ENCODE data around the gene PADI6. TPM values are rescaled to one million over a fixed set of nuclear protein-coding genes. Genes with fewer than 3 reads are reported as not detected.

PADI6 gene
- total RNA-seq, 1 experiment from 2014 or later: not detected

DNA sequence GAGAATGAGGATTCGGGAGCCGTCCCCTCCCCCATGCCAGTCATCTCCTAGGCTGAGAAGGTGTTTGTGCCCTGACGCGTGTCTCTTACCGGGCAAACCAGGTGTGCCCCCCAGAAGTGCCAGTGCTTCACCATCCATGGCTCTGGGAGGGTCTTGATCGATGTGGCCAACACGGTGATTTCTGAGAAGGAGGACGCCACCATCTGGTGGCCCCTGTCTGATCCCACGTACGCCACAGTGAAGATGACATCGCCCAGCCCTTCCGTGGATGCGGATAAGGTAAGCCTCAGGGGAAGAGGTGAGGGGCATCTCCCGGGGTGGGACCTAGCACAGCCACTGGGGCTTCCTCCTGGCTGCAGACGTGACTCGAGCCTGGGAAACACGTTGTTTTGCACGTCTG lies 959 bp downstream of the PADI6 start:
- intact Hi-C loops (cut with micrococcal nuclease): no loop called here
- Mint-ChIP-seq H3K4me3 (ENCODE audit: unreplicated experiment) (no peak overlapping the region), H3K27ac (ENCODE audit: low read depth, unreplicated experiment) (no peak overlapping the region), H3K4me1 (ENCODE audit: insufficient read depth, unreplicated experiment) (peaks cover 16% of the 10 kb centered on the region), H3K27me3 (ENCODE audit: insufficient read depth, unreplicated experiment) (no peaks in the 10 kb centered on the region), H3K36me3 (ENCODE audit: insufficient read depth, unreplicated experiment) (no peaks in the 10 kb centered on the region), H3K9me3 (ENCODE audit: unreplicated experiment) (no peaks in the 10 kb centered on the region)
- CTCF ChIA-PET: no interaction called here
- no TSS peak for BruUV-seq (replicated peaks)
- no peak for DNase-seq (ENCODE audit: unreplicated experiment)
- TF ChIP-seq, protein P1, sequence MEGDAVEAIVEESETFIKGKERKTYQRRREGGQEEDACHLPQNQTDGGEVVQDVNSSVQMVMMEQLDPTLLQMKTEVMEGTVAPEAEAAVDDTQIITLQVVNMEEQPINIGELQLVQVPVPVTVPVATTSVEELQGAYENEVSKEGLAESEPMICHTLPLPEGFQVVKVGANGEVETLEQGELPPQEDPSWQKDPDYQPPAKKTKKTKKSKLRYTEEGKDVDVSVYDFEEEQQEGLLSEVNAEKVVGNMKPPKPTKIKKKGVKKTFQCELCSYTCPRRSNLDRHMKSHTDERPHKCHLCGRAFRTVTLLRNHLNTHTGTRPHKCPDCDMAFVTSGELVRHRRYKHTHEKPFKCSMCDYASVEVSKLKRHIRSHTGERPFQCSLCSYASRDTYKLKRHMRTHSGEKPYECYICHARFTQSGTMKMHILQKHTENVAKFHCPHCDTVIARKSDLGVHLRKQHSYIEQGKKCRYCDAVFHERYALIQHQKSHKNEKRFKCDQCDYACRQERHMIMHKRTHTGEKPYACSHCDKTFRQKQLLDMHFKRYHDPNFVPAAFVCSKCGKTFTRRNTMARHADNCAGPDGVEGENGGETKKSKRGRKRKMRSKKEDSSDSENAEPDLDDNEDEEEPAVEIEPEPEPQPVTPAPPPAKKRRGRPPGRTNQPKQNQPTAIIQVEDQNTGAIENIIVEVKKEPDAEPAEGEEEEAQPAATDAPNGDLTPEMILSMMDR (IDR thresholded peaks at IDR 0.05; ENCODE audit: unreplicated experiment): no peak
- POLR2A ChIA-PET: no interaction called here

DNA sequence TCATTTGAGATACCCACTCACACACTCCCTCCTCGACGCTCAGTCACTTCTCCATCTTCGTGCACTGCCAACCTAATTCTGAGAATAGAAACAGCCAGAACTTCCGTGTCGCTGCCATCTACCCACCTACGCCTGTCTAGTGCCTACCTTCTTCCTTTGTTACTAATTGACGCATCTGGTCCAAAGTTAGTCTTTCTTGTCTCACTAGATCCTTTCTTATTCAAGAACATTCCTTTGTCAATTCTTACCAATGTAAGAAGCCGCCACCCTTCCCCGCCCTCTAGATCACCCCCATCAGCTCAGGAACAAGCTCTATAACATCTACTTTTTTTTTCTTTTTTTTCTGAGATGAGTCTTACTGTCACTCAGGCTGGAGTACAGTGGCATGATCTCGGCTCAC lies 3.7 kb downstream of the PADI6 start:
- H3K4me3 Mint-ChIP-seq (ENCODE audit: unreplicated experiment): no peak overlapping the region
- H3K4me1 Mint-ChIP-seq (ENCODE audit: insufficient read depth, unreplicated experiment): peaks cover under 1% of the 10 kb centered on the region
- H3K36me3 Mint-ChIP-seq (ENCODE audit: insufficient read depth, unreplicated experiment): no peaks in the 10 kb centered on the region
- no TSS peak for BruUV-seq (replicated peaks)
- intact Hi-C loops (cut with micrococcal nuclease): no loop called here
- ChIA-PET CTCF (no interaction called here), POLR2A (interaction anchor here (0.7 kb wide), 1 partner anchor 30 kb away, joined by 3 read pairs; no protein-coding TSS in a partner anchor)
- H3K9me3 Mint-ChIP-seq (ENCODE audit: unreplicated experiment): no peaks in the 10 kb centered on the region
- no peak overlapping the region for H3K27ac Mint-ChIP-seq (ENCODE audit: low read depth, unreplicated experiment)
- H3K27me3 Mint-ChIP-seq (ENCODE audit: insufficient read depth, unreplicated experiment): no peaks in the 10 kb centered on the region
- DNase-seq (ENCODE audit: unreplicated experiment): no peak
- TF ChIP-seq, protein P1 (IDR thresholded peaks at IDR 0.05; ENCODE audit: unreplicated experiment): no peak

DNA sequence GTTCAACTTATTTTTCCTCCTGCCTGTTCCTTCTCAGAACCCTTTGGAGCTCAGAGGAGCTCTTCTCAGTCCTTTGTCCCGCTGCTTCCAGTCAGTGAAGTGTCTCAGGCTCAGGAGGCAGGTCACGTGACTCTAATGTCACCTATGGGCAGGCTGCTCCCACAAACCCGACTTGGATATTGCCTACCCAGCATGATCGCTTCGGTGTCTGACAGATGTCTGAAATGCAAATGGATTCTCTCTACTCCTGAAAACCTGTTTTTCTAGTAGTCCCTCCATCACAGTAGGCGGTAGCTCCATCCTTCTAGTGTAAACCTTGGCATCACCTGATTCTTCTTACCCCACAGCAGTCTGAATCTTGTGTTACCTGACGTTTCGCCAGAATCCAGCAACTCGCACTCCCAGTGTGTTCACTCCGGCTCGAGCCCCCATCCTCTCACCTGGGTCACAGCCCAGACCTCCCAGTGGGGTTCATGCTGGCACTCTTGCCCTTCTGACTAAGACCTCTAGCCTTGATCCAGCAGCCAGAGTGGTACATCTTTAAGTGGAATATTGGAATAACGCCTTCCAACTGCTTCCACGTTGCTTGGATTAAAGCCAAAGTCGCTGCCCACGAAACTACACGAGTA lies 5.4 kb downstream of the PADI6 start:
- no peak for DNase-seq (ENCODE audit: unreplicated experiment)
- no peak overlapping the region for H3K27ac Mint-ChIP-seq (ENCODE audit: low read depth, unreplicated experiment)
- intact Hi-C loops (cut with micrococcal nuclease): no loop called here
- ChIA-PET CTCF (interaction anchor here (0.8 kb wide), 1 partner anchor 12 kb away, joined by 3 read pairs; no protein-coding TSS in a partner anchor), POLR2A (interaction anchor here (0.7 kb wide), 1 partner anchor 144 kb away, joined by 3 read pairs; no protein-coding TSS in a partner anchor)
- H3K27me3 Mint-ChIP-seq (ENCODE audit: insufficient read depth, unreplicated experiment): no peaks in the 10 kb centered on the region
- H3K36me3 Mint-ChIP-seq (ENCODE audit: insufficient read depth, unreplicated experiment): no peaks in the 10 kb centered on the region
- no TSS peak for BruUV-seq (replicated peaks)
- H3K9me3 Mint-ChIP-seq (ENCODE audit: unreplicated experiment): no peaks in the 10 kb centered on the region
- TF ChIP-seq, protein P1 (IDR thresholded peaks at IDR 0.05; ENCODE audit: unreplicated experiment): no peak
- H3K4me1 Mint-ChIP-seq (ENCODE audit: insufficient read depth, unreplicated experiment): no peaks in the 10 kb centered on the region
- no peak overlapping the region for H3K4me3 Mint-ChIP-seq (ENCODE audit: unreplicated experiment)

DNA sequence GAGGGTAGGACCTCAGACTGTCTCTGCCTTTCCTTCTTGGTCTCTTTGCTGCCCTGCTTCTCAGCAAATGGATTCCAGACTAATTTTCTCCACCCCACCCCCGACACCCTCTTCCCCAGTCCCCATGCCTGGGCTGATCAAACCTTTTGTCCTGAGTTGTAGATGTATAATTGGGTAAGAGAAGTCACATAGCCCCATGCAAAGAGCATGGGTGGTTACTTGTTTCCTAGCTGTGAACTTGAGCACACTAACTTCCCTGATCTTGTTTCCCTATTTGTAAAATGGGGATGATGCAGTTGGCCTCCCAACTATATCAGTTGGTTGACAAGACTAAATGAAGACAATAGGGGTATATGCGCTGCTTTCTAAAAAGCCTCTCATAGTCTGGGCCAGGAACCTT lies 9.2 kb downstream of the PADI6 start:
- TF ChIP-seq, protein P1 (IDR thresholded peaks at IDR 0.05; ENCODE audit: unreplicated experiment): no peak
- no peaks in the 10 kb centered on the region for H3K9me3 Mint-ChIP-seq (ENCODE audit: unreplicated experiment)

More for the DNA sequence above, 9.2 kb downstream of the PADI6 start:
- ChIA-PET CTCF (interaction anchor here (1.1 kb wide), 1 partner anchor 46 kb away, joined by 4 read pairs; no protein-coding TSS in a partner anchor), POLR2A (no interaction called here)
- Mint-ChIP-seq H3K4me1 (ENCODE audit: insufficient read depth, unreplicated experiment) (no peaks in the 10 kb centered on the region), H3K36me3 (ENCODE audit: insufficient read depth, unreplicated experiment) (no peaks in the 10 kb centered on the region), H3K27me3 (ENCODE audit: insufficient read depth, unreplicated experiment) (no peaks in the 10 kb centered on the region), H3K27ac (ENCODE audit: low read depth, unreplicated experiment) (no peak overlapping the region), H3K4me3 (ENCODE audit: unreplicated experiment) (no peak overlapping the region)
- DNase-seq (ENCODE audit: unreplicated experiment): no peak
- intact Hi-C loops (cut with micrococcal nuclease): no loop called here
- BruUV-seq (replicated peaks): no TSS peak
